ENCODE results near the gene ACTR6. TPM values are rescaled to one million over a fixed set of nuclear protein-coding genes. Genes with fewer than 3 reads are reported as not detected.

Gene ACTR6
- total RNA-seq, 1 experiment from 2014 or later = 34.9 TPM

DNA sequence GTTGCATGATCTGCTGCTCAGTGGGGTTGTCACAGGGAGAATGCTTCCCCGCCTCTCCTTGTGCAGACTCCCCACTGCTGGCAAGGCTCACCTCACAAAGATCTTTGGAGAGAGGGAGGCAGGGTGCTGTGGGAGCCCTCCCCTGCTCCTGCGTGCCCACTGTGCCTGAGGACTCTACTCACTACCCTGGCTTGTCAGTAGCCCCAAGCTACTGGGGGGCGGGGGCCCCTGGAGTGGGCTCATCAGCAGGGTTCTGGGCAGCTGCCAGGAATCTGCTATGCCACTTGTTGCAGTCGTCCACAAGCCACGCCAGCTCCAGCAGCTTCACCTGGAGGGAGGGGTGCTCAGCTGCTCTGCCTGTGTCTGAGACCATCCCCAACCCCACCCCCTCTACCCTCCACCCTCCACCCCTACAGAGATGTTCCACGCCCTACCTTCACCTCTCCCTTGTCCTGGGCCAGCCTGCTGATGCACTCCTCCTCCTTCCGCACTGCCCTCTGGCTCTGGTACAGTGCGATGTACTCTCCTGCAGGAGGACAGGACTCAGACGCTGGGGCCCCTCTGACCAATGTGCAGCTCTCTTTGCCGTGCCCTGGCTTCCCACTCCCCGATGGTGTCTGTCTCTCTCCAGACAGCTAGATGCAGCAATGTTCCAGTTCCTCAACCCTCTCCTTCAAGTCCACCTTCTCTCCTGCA lies 43.7 kb upstream of the ACTR6 start:
- peaks cover 7 to 23% (median 14%) of the 10 kb centered on the region in 3 experiments for H3K36me3 Mint-ChIP-seq (ENCODE audit: insufficient read depth in 1 of 3, low read depth in 3 of 3)
- Histone ChIP-seq H2AFZ (ENCODE audit: low read length) (no peak overlapping the region), H4K8ac (replicated peaks; ENCODE audit: insufficient read length, low read depth, low read length) (no peak overlapping the region), H3K56ac (ENCODE audit: insufficient read length, low read depth, low read length) (no peak overlapping the region), H4K91ac (ENCODE audit: insufficient read length, low read depth, low read length) (no peak overlapping the region), H3T11ph (ENCODE audit: low read length) (no peak overlapping the region), H2BK15ac (ENCODE audit: low read depth, low read length) (no peak overlapping the region), H2AK5ac (ENCODE audit: insufficient read length, low read length) (no peak overlapping the region), H3K23ac (ENCODE audit: insufficient read length, low read depth, low read length) (no peak overlapping the region), H3K4me1 (ENCODE audit: insufficient read depth, low read length) (peaks cover 2% of the 10 kb centered on the region; the same call in 1 of the 2 replicates), H3K79me1 (ENCODE audit: insufficient read depth, low read depth, low read length, poor library complexity, severe bottlenecking) (no peaks in the 10 kb centered on the region), H3K27me3 (ENCODE audit: insufficient read depth, low read length) (no peaks in the 10 kb centered on the region), H2BK5ac (ENCODE audit: insufficient read length, low read length) (no peak overlapping the region), H3K14ac (ENCODE audit: insufficient read depth, low read length) (no peak overlapping the region), H3K18ac (ENCODE audit: insufficient read length, low read depth, low read length) (no peak overlapping the region), H2BK12ac (ENCODE audit: insufficient read length, low read depth, low read length) (no peak overlapping the region), H2BK20ac (ENCODE audit: low read depth, low read length, poor library complexity, severe bottlenecking) (no peak overlapping the region), H2BK120ac (ENCODE audit: low read depth, low read length, poor library complexity, severe bottlenecking) (no peak overlapping the region), H3K9me3 (ENCODE audit: control insufficient read depth, low read depth, low read length) (no peaks in the 10 kb centered on the region), H4K5ac (ENCODE audit: insufficient read length, low read depth, low read length) (no peak overlapping the region), H3K4ac (ENCODE audit: low read depth, low read length) (no peak overlapping the region), H3K27ac (ENCODE audit: insufficient read length, low read depth, low read length) (no peak overlapping the region), H3K4me2 (ENCODE audit: insufficient read depth, insufficient read length, low read length) (no peak overlapping the region), H4K20me1 (ENCODE audit: control insufficient read depth, insufficient read depth, insufficient read length) (no peaks in the 10 kb centered on the region), H3K79me2 (ENCODE audit: insufficient read depth, low read length) (no peaks in the 10 kb centered on the region), H3K23me2 (ENCODE audit: insufficient read length, low read depth, low read length, poor library complexity, severe bottlenecking) (no peaks in the 10 kb centered on the region), H3K9ac (ENCODE audit: extremely low read depth, insufficient read length, low read length) (no peak overlapping the region)
- TF ChIP-seq, protein P1, sequence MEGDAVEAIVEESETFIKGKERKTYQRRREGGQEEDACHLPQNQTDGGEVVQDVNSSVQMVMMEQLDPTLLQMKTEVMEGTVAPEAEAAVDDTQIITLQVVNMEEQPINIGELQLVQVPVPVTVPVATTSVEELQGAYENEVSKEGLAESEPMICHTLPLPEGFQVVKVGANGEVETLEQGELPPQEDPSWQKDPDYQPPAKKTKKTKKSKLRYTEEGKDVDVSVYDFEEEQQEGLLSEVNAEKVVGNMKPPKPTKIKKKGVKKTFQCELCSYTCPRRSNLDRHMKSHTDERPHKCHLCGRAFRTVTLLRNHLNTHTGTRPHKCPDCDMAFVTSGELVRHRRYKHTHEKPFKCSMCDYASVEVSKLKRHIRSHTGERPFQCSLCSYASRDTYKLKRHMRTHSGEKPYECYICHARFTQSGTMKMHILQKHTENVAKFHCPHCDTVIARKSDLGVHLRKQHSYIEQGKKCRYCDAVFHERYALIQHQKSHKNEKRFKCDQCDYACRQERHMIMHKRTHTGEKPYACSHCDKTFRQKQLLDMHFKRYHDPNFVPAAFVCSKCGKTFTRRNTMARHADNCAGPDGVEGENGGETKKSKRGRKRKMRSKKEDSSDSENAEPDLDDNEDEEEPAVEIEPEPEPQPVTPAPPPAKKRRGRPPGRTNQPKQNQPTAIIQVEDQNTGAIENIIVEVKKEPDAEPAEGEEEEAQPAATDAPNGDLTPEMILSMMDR (conservative IDR thresholded peaks at IDR 0.05) = no peak
- WGBS (ENCODE audit: extremely low coverage, insufficient read length, low lambda C conversion rate) = no CpG with 5 or more reads among the region's 11 CpGs
- no peak overlapping the region for H3K4me3 Mint-ChIP-seq
- no peak for DNase-seq
- peak overlapping the region; percentile 11 to 59 (median 40); a peak in 4 of 7 replicates for H3K27ac Mint-ChIP-seq
- H3K9me3 Mint-ChIP-seq = peaks cover 6 to 15% of the 10 kb centered on the region in 2 experiments
- peaks cover 36 to 42% of the 10 kb centered on the region in 2 experiments for H3K4me1 Mint-ChIP-seq
- H3K27me3 Mint-ChIP-seq (ENCODE audit: low read depth) = no peaks in the 10 kb centered on the region
